ENCODE results near the gene ONECUT1.

Gene ONECUT1

GRCh38 chr15:52784799-52785671 is 5.1 kb downstream of the ONECUT1 start:
- DNase-seq (ENCODE audit: low read depth) = no peak
- H3K4me3 ChIP-seq (ENCODE audit: low read depth, low read length) = no peak overlapping the region

- H3K4me3 ChIP-seq (ENCODE audit: low read depth, low read length) = no peak overlapping the region
- DNase-seq (ENCODE audit: low read depth) = no peak
Observed at GRCh38 chr15:52783929-52784798, 6.0 kb downstream of the ONECUT1 start.

- DNase-seq (ENCODE audit: low read depth) = no peak
Observed at GRCh38 chr15:52783191-52783829, 6.8 kb downstream of the ONECUT1 start.

GRCh38 chr15:52782514-52782913 is 7.6 kb downstream of the ONECUT1 start:
- no peak for DNase-seq (ENCODE audit: low read depth)
- no peak overlapping the region for H3K4me3 ChIP-seq (ENCODE audit: low read depth, low read length)

More at GRCh38 chr15:52783191-52783829, 6.8 kb downstream of the ONECUT1 start:
- no peak overlapping the region for H3K4me3 ChIP-seq (ENCODE audit: low read depth, low read length)

- no peak for DNase-seq (ENCODE audit: low read depth)
- H3K4me3 ChIP-seq (ENCODE audit: low read depth, low read length) = no peak overlapping the region
Observed at GRCh38 chr15:52780172-52780980, 9.8 kb downstream of the ONECUT1 start.

GRCh38 chr15:52778457-52778856 is 11.7 kb downstream of the ONECUT1 start:
- no peak overlapping the region for H3K4me3 ChIP-seq (ENCODE audit: low read depth, low read length)

DNA sequence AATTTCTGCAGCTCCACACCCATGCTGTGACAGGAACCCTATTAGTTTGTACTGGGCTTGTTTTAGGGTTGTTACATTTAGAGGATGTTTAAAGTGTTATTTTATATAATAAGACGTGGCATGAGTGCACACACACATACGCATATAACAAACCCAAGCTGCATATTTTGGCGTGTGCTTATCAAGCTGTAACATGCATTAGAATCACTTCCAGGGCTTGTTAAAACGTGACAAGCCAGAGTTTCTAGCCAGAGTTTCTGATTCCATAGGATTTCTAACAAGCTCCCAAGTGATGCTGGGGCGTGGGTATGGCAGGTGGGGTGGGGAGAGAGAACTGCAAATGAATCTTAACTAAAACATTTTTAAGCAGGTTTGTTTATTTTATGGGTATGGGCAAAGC is 17.4 kb downstream of the ONECUT1 start:
- H3K4me3 ChIP-seq (ENCODE audit: low read depth, low read length) = no peak overlapping the region
- DNase-seq (ENCODE audit: low read depth) = no peak

More at GRCh38 chr15:52778457-52778856, 11.7 kb downstream of the ONECUT1 start:
- DNase-seq (ENCODE audit: low read depth) = no peak

- DNase-seq (ENCODE audit: low read depth) = no peak
Observed at GRCh38 chr15:52765785-52766184, 24.4 kb downstream of the ONECUT1 start.

DNA sequence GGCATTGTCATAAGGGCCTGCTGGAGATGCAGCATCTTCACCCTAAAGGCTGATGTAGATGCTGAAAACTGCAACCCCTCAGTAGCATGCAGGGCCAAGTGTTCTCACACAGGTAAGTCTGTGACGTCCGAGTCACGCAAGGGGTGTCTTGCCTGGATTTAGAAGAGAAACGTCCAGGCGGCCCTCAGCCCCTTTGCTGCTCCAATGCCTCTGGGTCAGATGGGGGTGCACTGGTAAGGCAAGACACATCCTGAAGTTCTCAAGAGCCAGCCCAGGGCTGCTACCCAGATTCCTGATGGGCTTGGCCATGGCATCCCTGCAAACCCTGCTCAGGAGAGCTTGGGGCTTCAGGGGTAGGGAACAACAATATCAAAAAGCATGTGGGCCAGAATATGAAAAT is 25.4 kb downstream of the ONECUT1 start:
- DNase-seq (ENCODE audit: low read depth) = no peak
- no peak overlapping the region for H3K4me3 ChIP-seq (ENCODE audit: low read depth, low read length)

More at GRCh38 chr15:52765785-52766184, 24.4 kb downstream of the ONECUT1 start:
- no peak overlapping the region for H3K4me3 ChIP-seq (ENCODE audit: low read depth, low read length)

DNA sequence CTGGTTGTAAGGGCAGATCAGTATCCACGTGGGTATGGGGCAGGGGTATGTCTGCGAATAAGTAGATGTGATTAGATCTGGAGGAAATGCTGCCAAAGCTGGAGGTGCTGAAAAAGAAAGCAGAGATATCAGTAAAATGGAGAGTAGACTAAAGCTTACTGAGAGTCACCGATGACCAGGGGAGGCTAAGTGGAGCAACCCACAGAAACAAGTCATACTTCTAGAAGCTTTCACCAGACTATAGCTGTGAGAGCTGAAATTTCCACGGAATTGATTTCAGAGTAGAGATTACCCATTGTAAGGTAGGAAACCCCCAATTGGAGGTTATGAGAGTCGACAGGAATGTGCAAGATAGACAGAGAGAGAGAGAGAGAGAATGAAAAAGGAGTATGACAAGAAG is 27.5 kb downstream of the ONECUT1 start:
- DNase-seq (ENCODE audit: low read depth) = no peak
- H3K4me3 ChIP-seq (ENCODE audit: low read depth, low read length) = no peak overlapping the region

GRCh38 chr15:52760562-52760961 is 29.6 kb downstream of the ONECUT1 start:
- H3K4me3 ChIP-seq (ENCODE audit: low read depth, low read length) = no peak overlapping the region
- DNase-seq (ENCODE audit: low read depth) = no peak

DNA sequence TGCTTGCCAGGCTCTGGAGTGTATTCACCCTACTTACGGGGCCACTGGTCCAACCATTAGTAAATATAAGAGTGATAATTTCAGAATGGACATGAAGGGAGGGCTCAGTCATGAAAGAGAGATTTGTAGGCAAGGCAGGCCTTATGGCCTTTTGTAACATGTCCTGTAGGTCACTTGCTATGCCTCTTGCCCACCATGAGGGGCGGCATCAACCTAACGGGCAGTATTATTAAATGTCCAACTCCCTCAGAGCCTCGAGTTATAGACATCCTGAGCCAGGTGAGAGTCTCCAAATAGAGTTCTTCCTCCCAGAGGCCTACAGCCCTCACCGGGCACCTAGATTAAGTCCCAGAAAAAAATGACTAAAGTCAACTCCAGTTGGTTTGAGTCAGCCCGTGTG is 30.2 kb downstream of the ONECUT1 start:
- DNase-seq (ENCODE audit: low read depth) = no peak
- H3K4me3 ChIP-seq (ENCODE audit: low read depth, low read length) = no peak overlapping the region

DNA sequence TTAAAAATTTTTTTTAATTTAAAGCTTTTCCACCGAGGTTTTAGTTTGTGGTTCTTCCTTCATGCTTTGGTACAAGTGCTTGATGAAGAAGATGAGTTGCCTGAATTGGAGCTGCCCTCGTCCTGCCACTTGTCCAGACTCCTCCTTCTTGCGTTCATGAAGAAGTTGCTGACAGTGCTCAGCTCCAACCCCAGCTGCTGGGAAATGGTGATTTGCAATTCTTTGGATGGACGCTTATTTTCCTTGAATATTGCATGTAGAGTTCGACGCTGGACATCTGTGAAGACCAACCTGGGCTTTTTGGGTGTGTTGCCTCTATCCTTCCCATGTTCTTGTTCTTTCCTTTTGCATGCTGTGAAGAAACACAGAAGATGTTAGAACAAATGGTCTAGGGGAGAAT is 32.6 kb downstream of the ONECUT1 start:
- no peak for DNase-seq (ENCODE audit: low read depth)
- H3K4me3 ChIP-seq (ENCODE audit: low read depth, low read length) = no peak overlapping the region

DNA sequence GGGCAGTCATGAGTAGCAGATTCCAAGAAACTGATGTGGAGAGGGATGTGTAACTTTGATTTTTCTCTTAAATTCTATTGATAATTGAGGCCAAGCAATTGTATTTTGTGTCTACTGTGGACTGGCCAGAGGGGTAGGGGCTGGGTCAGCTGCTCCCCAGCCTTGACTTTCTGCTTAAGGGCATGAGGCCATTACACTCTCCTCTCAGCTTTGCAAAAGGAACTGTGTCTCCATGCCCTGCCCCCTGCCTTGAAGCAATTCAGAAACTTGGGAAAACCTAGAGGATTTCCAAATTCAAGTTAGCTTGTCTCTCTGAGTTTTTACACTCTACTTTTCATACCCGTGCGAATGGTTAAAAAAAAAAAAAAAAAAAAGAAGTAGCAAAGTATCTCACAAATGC is 38.6 kb downstream of the ONECUT1 start:
- DNase-seq (ENCODE audit: low read depth) = no peak

DNA sequence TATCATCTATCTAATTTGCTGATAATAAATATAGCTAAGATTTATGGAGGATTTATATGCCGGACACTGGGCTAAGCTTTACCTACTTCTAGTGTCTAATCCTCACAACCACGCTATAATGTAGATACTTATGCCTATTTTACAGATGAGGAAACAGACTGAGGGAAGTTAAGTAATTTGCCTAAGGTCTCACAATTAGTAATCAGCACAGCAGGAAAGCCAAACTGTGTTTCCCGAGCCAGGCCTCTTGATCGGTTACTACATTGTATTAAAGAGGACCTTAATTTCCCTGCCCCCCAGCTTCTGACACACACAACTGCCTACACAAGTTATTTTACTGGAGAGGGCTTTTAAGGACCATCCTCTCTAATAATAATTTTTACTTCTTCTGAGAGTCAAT is 40.9 kb downstream of the ONECUT1 start:
- no peak overlapping the region for H3K4me3 ChIP-seq (ENCODE audit: low read depth, low read length)
- DNase-seq (ENCODE audit: low read depth) = no peak

More for the DNA sequence above, 38.6 kb downstream of the ONECUT1 start:
- no peak overlapping the region for H3K4me3 ChIP-seq (ENCODE audit: low read depth, low read length)

DNA sequence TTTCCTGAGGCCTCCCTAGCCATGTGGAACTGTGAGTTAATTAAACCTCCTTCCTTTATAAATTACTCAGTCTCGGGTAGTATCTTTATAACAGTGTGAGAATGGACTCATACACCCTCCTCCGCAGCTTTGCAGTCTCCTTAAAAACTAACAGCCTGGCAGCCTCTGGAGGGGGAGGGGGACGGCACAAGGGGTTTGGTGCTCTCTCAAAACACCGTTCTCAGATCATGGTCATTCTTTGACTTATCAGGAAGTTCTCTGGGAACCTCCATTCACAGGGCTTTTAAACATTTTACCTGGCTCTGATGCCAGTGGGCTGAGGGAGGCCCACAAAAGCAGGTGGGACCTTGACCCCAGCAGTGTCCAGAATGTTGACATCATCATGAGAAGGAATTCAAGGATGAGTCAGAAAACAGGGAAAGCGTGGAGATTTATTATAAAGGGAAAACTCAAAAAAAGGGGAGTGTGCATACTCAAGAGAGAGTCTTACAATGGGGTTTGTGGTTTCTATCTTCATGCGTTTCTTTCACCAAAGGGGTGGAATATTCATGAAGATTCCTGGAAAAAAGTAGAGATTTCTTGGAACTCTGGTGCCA is 43.9 kb downstream of the ONECUT1 start:
- DNase-seq (ENCODE audit: low read depth) = no peak
- no peak overlapping the region for H3K4me3 ChIP-seq (ENCODE audit: low read depth, low read length)

DNA sequence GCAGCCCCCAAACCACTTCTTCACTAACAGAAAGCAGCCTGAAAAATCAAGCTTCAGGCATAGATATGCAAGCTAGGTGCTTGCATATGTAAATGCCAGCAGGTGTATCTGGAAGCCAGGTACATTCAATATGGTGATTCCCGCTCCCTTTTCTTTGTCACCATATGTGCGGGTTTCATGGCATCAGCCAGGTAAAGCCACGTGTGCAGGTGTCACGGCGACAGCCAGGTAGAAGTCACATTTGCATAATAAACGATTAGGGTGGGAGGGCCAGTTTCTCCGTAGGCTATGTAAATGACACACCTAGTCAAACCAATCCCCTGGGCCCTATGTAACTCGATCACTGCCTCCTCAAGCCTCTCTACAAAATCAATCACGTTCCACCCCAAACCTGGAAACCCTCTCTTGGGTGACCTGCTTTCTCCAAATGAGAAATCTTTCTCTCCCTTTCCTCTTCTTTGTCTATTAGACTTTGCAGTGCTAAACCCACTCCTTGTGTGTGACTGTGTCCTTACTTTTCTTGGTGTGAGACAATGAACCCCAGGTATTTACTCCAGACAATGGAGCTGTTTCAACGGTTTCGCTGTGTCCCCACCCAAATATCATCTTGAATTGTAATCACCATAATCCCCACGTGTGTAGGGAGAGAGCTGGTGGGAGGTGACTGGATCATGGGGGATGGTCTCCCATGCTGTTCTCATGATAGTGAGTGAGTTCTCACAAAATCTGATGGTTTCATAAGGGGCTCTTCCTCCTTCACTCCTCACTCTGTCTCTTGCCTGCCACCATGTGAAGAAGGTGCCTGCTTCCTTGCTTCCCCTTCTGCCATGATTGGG is 44.6 kb downstream of the ONECUT1 start:
- DNase-seq (ENCODE audit: low read depth) = no peak
- H3K4me3 ChIP-seq (ENCODE audit: low read depth, low read length) = no peak overlapping the region

GRCh38 chr15:52738311-52738710 is 51.8 kb downstream of the ONECUT1 start:
- H3K4me3 ChIP-seq (ENCODE audit: low read depth, low read length) = no peak overlapping the region
- no peak for DNase-seq (ENCODE audit: low read depth)

Data from skeletal muscle cell (primary cell).